Heart left ventricle (tissue), 16 donors: ENCODE measurements around the gene ATRN. TPM values are rescaled to one million over a fixed set of nuclear protein-coding genes. Genes with fewer than 3 reads are reported as not detected.
A peak's percentile ranks its signal among the peaks of the same experiment; 100 is the strongest.
"Not testable (repeated sequence)": the region's sequence is repeated elsewhere in the genome, so short reads cannot be mapped to it uniquely, and the experiment has no call there.

Experiments used
- ATAC-seq, 4 donors: fragments of 200-7000 bp; cut with Tn5 transposase; one replicate each; pipeline ENCODE4 v1.9.1; 2020 to 2022; ENCODE audit warnings: moderate library complexity in 4 of 4, mild to moderate bottlenecking in 3 of 4, moderate number of reproducible peaks in 1 of 4
- DNase-seq, 5 donors: peaks; one replicate each; pipeline ENCODE4 v3.0.0-alpha.2; 2020
- H3K27ac ChIP-seq, 12 donors: fragments of 200-600 bp; sonication (generic) in 4 of 12; one replicate each; pipeline versions ENCODE4 v1.5.0 to v1.8.0; 2016 to 2022; ENCODE audit warnings: mild to moderate bottlenecking in 2 of 12
- H3K27me3 ChIP-seq, 9 donors: fragments of 200-600 bp; sonication (generic) in 2 of 9; one replicate each; pipeline versions ENCODE4 v1.5.1 to v1.8.0; 2016 to 2022; ENCODE audit warnings: mild to moderate bottlenecking in 3 of 9
- H3K36me3 ChIP-seq, 9 donors: fragments of 200-600 bp; sonication (generic) in 2 of 9; one replicate each; pipeline versions ENCODE4 v1.5.0 to v1.8.0; 2018 to 2022; ENCODE audit warnings: mild to moderate bottlenecking in 2 of 9
- H3K4me1 ChIP-seq, 12 donors: fragments of 200-600 bp; sonication (generic) in 4 of 12; one replicate each; pipeline versions ENCODE4 v1.5.0 to v1.8.0; 2016 to 2022; ENCODE audit warnings: mild to moderate bottlenecking in 3 of 12
- H3K4me3 ChIP-seq, 12 donors: fragments of 200-600 bp; sonication (generic) in 4 of 12; one replicate each; pipeline versions ENCODE4 v1.5.0 to v1.8.0; 2017 to 2022; ENCODE audit warnings: mild to moderate bottlenecking in 9 of 12, moderate library complexity in 4 of 12
- H3K9me3 ChIP-seq, 12 donors: fragments of 200-600 bp; sonication (generic) in 4 of 12; one replicate each; pipeline versions ENCODE4 v1.5.0 to v1.8.0; 2016 to 2022; ENCODE audit warnings: mild to moderate bottlenecking in 1 of 12
- POLR2A ChIP-seq, 2 donors: fragments of 450-650 bp; IDR thresholded peaks; one replicate each; pipeline ENCODE4 v1.6.1; 2017; ENCODE audit warnings: antibody characterized with exemption in 2 of 2, mild to moderate bottlenecking in 2 of 2, moderate library complexity in 2 of 2
- WGBS, 4 donors: extraction: QIAGEN DNeasy Blood & Tissue Kit in 2 of 4; methylation state at CpG; one replicate each; pipeline versions ENCODE4 v1.1.5 to v1.1.7; 2013 to 2018; 5-methylcytosine and 5-hydroxymethylcytosine counted together
- intact Hi-C, 10 donors: fragments of 100-400 bp; cut with DNase I; formaldehyde crosslinking; loops; one replicate each; pipeline versions ENCODE4 v1.11.1 to v1.14.2; 2022
- polyA plus RNA-seq, 2 donors: library from polyadenylated mRNA; stranded (reverse); fragments of 200-250 nt; gene quantifications; one replicate each; pipeline ENCODE4 v1.2.3, GENCODE V29; 2013
- total RNA-seq, 9 donors: library from RNA; depleted of rRNA in 2 of 9; stranded (reverse); fragments of >200 nt in 2 of 9; fragmentation: NEBNext Ultra II Directional in 3 of 9; extraction: Animal tissue kit (Norgen Biotek cat#: 25700) in 3 of 9; gene quantifications; one replicate each; pipeline versions ENCODE4 v1.1.0 to v1.2.4, GENCODE V29; 2016 to 2023
- TF ChIP-seq, protein P1 (sequence below), 12 donors: fragments of 200-600 bp; sonication (generic) in 4 of 12; IDR thresholded peaks; one replicate each; pipeline versions ENCODE4 v1.5.0 to v1.8.0; 2018 to 2022; ENCODE audit warnings: antibody characterized with exemption in 12 of 12, mild to moderate bottlenecking in 5 of 12
- donor health status: ischemic (EF 13 %, LVEDD 7.1; RV severe dilation, severe dysfunction).
- donor health status: healthy with polysubstance abuse.
- donor health status: DM: no; HTN: yes; CAD: no.
- donor health status: DM: no; HTN: no; CAD: no.
- donor health status: ischemic (EF 25% LVEDD 6.9; RV normal size, moderate dysfunction).
- donor health status: ischemic (EF 25% LVEDD 5.7; RV mildly dilated, moderate dysfunction).
- donor health status: healthy.
- donor health status: DM: yes; HTN: yes; CAD: no.
- donor health status: ischemic (EF 35%, LVEDD 5.7; RV mildly dilated, moderate dysfunction).
- donor health status: nonischemic (EF 11% LVEDD 7.7; RV severe dilation, severe dysfunction).
- donor health status: DM: yes; HTN: yes; CAD: no.
- donor health status: PGD.
- donor health status: ischemic (EF 29% LVEDD 5.4; RV normal size, mild dysfunction).
- donor health status: nonischemic (EF 23%, LVEDD 6.1; RV moderate dilation, normal function).

The ATRN gene
- total and polyA plus RNA-seq, 11 donors: 4.8 to 44.7 (median 32.6) TPM

DNA sequence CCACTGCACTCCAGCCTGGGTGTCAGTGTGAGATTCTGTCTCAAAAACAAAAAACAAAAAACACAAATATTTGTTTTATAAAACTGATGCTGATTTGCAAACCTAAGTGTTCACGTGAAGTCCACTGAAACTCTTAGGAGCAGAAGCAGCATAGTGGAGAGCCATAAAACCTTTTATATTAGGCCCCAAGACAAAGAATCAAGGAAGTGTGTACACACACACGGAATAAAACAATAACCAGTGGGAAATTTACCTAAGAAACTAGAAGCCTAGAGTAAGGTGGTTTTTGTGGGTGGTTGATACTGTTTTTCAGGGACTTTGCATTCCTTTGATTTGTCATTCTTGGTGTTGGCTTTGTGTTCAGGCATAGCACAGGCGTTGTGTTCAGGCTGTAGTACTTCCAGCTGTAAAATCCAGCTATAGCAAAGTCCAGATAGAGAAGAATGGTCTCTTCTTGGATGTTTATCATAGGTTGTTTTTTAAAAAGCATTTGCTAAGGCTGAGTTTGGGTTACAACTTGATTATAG, 61.3 kb downstream of the ATRN start:
- no peak for TF ChIP-seq POLR2A (IDR thresholded peaks at IDR 0.05)
- TF ChIP-seq, protein P1, sequence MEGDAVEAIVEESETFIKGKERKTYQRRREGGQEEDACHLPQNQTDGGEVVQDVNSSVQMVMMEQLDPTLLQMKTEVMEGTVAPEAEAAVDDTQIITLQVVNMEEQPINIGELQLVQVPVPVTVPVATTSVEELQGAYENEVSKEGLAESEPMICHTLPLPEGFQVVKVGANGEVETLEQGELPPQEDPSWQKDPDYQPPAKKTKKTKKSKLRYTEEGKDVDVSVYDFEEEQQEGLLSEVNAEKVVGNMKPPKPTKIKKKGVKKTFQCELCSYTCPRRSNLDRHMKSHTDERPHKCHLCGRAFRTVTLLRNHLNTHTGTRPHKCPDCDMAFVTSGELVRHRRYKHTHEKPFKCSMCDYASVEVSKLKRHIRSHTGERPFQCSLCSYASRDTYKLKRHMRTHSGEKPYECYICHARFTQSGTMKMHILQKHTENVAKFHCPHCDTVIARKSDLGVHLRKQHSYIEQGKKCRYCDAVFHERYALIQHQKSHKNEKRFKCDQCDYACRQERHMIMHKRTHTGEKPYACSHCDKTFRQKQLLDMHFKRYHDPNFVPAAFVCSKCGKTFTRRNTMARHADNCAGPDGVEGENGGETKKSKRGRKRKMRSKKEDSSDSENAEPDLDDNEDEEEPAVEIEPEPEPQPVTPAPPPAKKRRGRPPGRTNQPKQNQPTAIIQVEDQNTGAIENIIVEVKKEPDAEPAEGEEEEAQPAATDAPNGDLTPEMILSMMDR (IDR thresholded peaks at IDR 0.05): no peak
- H3K4me3 ChIP-seq: no peak overlapping the region
- ATAC-seq (no peak), DNase-seq (no peak)
- H3K36me3 ChIP-seq: peaks cover 0 to 19% (median 8%) of the 10 kb centered on the region in 9 donors
- no peaks in the 10 kb centered on the region for H3K4me1 ChIP-seq
- H3K9me3 ChIP-seq: peaks cover 0 to under 1% (median 0%) of the 10 kb centered on the region in 12 donors
- intact Hi-C loops: no loop called here
- H3K27me3 ChIP-seq: no peaks in the 10 kb centered on the region
- 90 to 97% (median 95%) methylated on average over 3 of the region's 3 CpGs for WGBS, 4 donors
- no peak overlapping the region for H3K27ac ChIP-seq

- H3K9me3 ChIP-seq, DNase-seq, ATAC-seq, H3K27ac ChIP-seq, intact Hi-C loops, H3K4me3 ChIP-seq, H3K27me3 ChIP-seq: not testable (repeated sequence)
- 87 to 100% (median 97%) methylated on average over 1 of the region's 1 CpG for WGBS, 4 donors
- Histone ChIP-seq H3K4me1 (peaks cover 0 to 22% (median 2%) of the 10 kb centered on the region in 12 donors), H3K36me3 (peaks cover 0 to 26% (median 13%) of the 10 kb centered on the region in 9 donors)
These were observed 66.9 kb downstream of the ATRN start for GRCh38 chr20:3537733-3538132.

DNA sequence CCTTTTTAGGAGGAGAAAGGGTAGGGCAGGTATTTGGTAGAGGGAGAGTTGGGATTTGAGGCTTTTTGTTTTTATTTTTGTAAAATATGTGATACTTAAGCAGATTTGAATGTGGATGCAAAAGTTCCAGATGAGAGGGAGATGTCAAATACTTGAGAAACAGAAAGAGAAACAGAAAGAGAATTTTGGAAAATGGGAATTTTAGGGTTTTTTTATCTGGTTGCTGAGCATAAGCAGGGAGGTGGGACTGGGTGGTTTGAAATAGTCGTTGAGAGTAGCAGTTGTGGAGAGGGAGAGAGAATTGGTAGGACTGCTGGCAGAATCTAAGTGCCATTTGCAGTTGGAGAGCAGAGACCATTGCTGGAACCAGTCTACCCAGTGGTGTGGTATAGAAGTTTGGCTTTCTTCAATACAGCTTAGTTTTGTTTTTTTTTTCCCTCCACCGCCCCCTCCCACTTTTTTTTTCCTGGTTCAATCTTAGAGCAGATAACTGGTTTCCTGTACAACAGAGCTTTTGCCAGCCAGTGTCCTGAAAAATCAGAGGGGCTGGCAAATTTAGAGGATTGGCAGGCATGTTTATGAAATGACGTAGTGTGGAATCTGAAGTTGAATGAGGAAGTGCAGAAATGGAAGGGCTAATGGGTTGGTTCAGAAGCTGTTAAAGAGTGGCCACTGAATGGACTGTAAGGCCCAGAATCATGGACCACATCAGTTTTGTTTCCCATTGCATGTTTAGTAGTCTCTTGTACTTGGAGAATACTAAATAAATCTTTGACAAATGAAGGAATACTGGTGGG, 68.7 kb downstream of the ATRN start:
- TF ChIP-seq POLR2A (IDR thresholded peaks at IDR 0.05): no peak
- TF ChIP-seq, protein P1 (IDR thresholded peaks at IDR 0.05): no peak
- DNase-seq: no peak
- Histone ChIP-seq H3K27me3 (no peaks in the 10 kb centered on the region), H3K4me3 (peak overlapping the region in 4 of 12 donors; percentile 2 to 39 (median 33)), H3K36me3 (peaks cover 0 to 30% (median 13%) of the 10 kb centered on the region in 9 donors), H3K9me3 (peaks cover 0 to 3% (median 0%) of the 10 kb centered on the region in 12 donors), H3K4me1 (peaks cover 0 to 22% (median 2%) of the 10 kb centered on the region in 12 donors), H3K27ac (peak overlapping the region in 6 of 12 donors; percentile 5 to 73 (median 26))
- WGBS, 4 donors: 46 to 64% (median 51%) methylated on average over 3 of the region's 3 CpGs
- ATAC-seq: peak in 1 of 4 donors; percentile 32
- intact Hi-C loops: no loop called here

DNA sequence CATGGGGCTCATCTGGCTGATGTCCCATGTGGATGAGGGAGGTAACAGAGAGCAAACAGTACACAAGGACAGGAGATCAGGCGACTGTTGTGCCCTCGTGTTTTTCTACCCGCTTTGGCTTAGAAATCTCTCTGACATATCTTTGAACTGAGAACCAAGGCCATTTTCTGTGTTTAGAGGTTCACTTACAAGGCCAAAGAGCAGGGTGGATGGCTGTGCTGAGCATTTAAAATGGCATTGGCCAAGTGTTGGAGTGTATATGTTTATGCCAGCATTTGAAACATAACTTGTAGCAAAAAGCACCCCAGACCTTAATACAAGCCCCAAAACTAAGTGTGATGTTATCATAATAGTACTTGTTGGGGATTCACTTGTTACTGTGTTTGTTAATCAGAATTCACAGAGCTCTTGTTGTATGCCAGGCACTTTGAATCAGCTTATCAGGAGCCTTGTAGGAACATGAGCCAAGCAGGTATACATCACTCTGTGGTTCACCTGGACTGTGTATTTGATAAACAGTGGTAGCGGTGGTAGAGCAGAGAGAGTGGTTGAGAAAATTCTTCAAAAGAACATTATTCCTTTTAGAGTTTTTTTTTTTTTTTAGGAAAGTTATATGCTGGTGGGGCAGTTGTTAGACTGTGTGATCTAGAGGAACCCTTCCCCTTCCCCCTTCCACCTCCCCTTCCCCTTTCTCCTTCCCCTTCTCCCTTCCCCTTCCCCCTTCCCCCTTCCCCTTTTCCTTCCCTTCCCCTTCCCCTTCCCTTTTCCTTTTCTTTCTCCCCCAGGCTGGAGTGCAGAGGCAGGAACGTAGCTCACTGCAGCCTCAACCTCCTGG, 71.3 kb downstream of the ATRN start:
- WGBS, 4 donors: 89 to 93% (median 91%) methylated on average over 5 of the region's 5 CpGs
- H3K4me3 ChIP-seq: no peak overlapping the region
- DNase-seq (no peak), ATAC-seq (no peak)
- TF ChIP-seq, protein P1 (IDR thresholded peaks at IDR 0.05): no peak
- no peak for TF ChIP-seq POLR2A (IDR thresholded peaks at IDR 0.05)
- H3K27ac ChIP-seq: no peak overlapping the region
- H3K27me3 ChIP-seq: no peaks in the 10 kb centered on the region
- peaks cover 0 to 28% (median 13%) of the 10 kb centered on the region in 9 donors for H3K36me3 ChIP-seq
- H3K4me1 ChIP-seq: peaks cover 0 to 22% (median 2%) of the 10 kb centered on the region in 12 donors
- peaks cover 0 to 3% (median 0%) of the 10 kb centered on the region in 12 donors for H3K9me3 ChIP-seq
- intact Hi-C loops: no loop called here
